SK-N-SH (cell line): ENCODE measurements around the gene ADGRF5. TPM values are rescaled to one million over a fixed set of nuclear protein-coding genes. Genes with fewer than 3 reads are reported as not detected.

Source experiments
- CTCF ChIA-PET: fragments of 300-600, 350-600 bp; formaldehyde crosslinking; extraction: SDS; loops from one replicate; lab custom pipeline; 2021; lab: Yijun Ruan, JAX
- POLR2A ChIA-PET: fragments of 350-600 bp; sonication (Branson Sonifier 250); formaldehyde crosslinking; extraction: SDS; loops from one replicate; lab custom pipeline; 2020; ENCODE audit warnings: antibody characterized with exemption, inconsistent platforms; lab: Yijun Ruan, JAX
- DNase-seq: peaks from one replicate; pipeline ENCODE4 v3.0.0; 2012
- H2AFZ ChIP-seq: fragments of 200-600 bp; sonication (generic); 2 replicates; pipeline ENCODE4 v1.8.1; 2016; ENCODE audit warnings: antibody characterized with exemption, mild to moderate bottlenecking, low read depth
- H3F3A ChIP-seq: fragments of 200-600 bp; sonication (generic); replicated peaks from 2 replicates; pipeline ENCODE3; 2016; ENCODE audit warnings: antibody characterized with exemption, mild to moderate bottlenecking; ENCODE audit not compliant: insufficient read depth
- H3K27ac ChIP-seq, 2 experiments: fragments of 200-500 bp in 1 of 2; fragments of 200-600 bp in 1 of 2; sonication (Bioruptor generic) in 1 of 2; sonication (generic), shearing (Covaris generic) in 1 of 2; 2 replicates each; pipeline versions ENCODE4 v1.5.1 to v1.6.1; 2014 to 2016; ENCODE audit warnings: low read depth in 2 of 2, inconsistent platforms in 1 of 2, low read length in 1 of 2, mild to moderate bottlenecking in 1 of 2, mixed read lengths in 1 of 2
- H3K27me3 ChIP-seq: fragments of 200-600 bp; sonication (generic), shearing (Covaris generic); 2 replicates; pipeline ENCODE4 v1.6.1; 2016; ENCODE audit warnings: mixed run types; ENCODE audit not compliant: insufficient read depth
- H3K36me3 ChIP-seq, 2 experiments: fragments of 200-500 bp in 1 of 2; fragments of 200-600 bp in 1 of 2; sonication (Bioruptor generic) in 1 of 2; sonication (generic) in 1 of 2; replicated peaks in 1 of 2; 2 replicates each; pipeline versions ENCODE3 to v1.5.1; 2014 to 2016; ENCODE audit warnings: low read length in 1 of 2, mild to moderate bottlenecking in 1 of 2; ENCODE audit not compliant: insufficient read depth in 2 of 2, control insufficient read depth in 1 of 2
- H3K4me1 ChIP-seq, 2 experiments: fragments of 200-500 bp in 1 of 2; fragments of 200-600 bp in 1 of 2; sonication (Bioruptor generic) in 1 of 2; sonication (generic), shearing (Covaris generic) in 1 of 2; 2 replicates each; pipeline versions ENCODE4 v1.5.1 to v1.6.1; 2014 to 2016; ENCODE audit warnings: low read depth in 1 of 2, low read length in 1 of 2, mixed run types in 1 of 2; ENCODE audit not compliant: insufficient read depth in 2 of 2, control insufficient read depth in 1 of 2
- H3K4me2 ChIP-seq: fragments of 200-600 bp; sonication (generic), shearing (Covaris generic); 2 replicates; pipeline ENCODE4 v1.6.1; 2017; ENCODE audit warnings: mixed run types
- H3K4me3 ChIP-seq, 2 experiments: fragments of 200-500 bp in 1 of 2; fragments of 200-600 bp in 1 of 2; sonication (Bioruptor generic) in 1 of 2; sonication (generic), shearing (Covaris generic) in 1 of 2; 2 replicates each; pipeline versions ENCODE4 v1.5.1 to v1.8.1; 2014 to 2016; ENCODE audit warnings: low read depth in 2 of 2, inconsistent platforms in 1 of 2, low read length in 1 of 2, mild to moderate bottlenecking in 1 of 2, mixed read lengths in 1 of 2, moderate library complexity in 1 of 2
- H3K79me2 ChIP-seq: fragments of 200-600 bp; sonication (generic); 2 replicates; pipeline ENCODE4 v1.8.1; 2017; ENCODE audit warnings: mild to moderate bottlenecking; ENCODE audit not compliant: insufficient read depth
- H3K9ac ChIP-seq: fragments of 200-600 bp; sonication (generic); 2 replicates; pipeline ENCODE4 v1.6.1; 2017; ENCODE audit warnings: mixed run types
- H3K9me2 ChIP-seq: fragments of 200-600 bp; sonication (generic); 2 replicates; pipeline ENCODE4 v1.6.1; 2017; ENCODE audit warnings: mixed run types
- H3K9me3 ChIP-seq: fragments of 200-600 bp; sonication (generic); 2 replicates; pipeline ENCODE4 v1.6.1; 2017; ENCODE audit warnings: mixed run types, mild to moderate bottlenecking, moderate library complexity
- H4K20me1 ChIP-seq: fragments of 200-600 bp; sonication (generic); 2 replicates; pipeline ENCODE4 v1.6.1; 2017; ENCODE audit warnings: mild to moderate bottlenecking, mixed run types; ENCODE audit not compliant: insufficient read depth
- CHD2 ChIP-seq: fragments of 150-350 bp; IDR thresholded peaks from 2 replicates; pipeline ENCODE4 v1.6.1; 2018; ENCODE audit warnings: low read length; ENCODE audit not compliant: partially characterized antibody
- FOSL2 ChIP-seq: IDR thresholded peaks from 2 replicates; pipeline ENCODE4 v1.4.0; 2012; ENCODE audit warnings: low read depth, mild to moderate bottlenecking, moderate library complexity, borderline replicate concordance
- FOXJ3 ChIP-seq: sonication (generic); formaldehyde crosslinking; IDR thresholded peaks from 2 replicates; pipeline ENCODE4 v1.5.1; 2020; ENCODE audit warnings: mild to moderate bottlenecking, missing genetic modification reagents
- FOXM1 ChIP-seq: IDR thresholded peaks from 2 replicates; pipeline ENCODE4 v1.4.0; 2012; ENCODE audit warnings: low read depth, mild to moderate bottlenecking
- GATA2 ChIP-seq: sonication (generic); formaldehyde crosslinking; IDR thresholded peaks from 2 replicates; pipeline ENCODE4 v1.5.0; 2020; ENCODE audit warnings: mild to moderate bottlenecking, missing genetic modification reagents
- NFIC ChIP-seq: IDR thresholded peaks from 2 replicates; pipeline ENCODE4 v1.4.0; 2012; ENCODE audit warnings: borderline replicate concordance
- RAD21 ChIP-seq: IDR thresholded peaks from 2 replicates; pipeline ENCODE4 v1.6.1; 2012; ENCODE audit warnings: mild to moderate bottlenecking, low read length
- SMC3 ChIP-seq: IDR thresholded peaks from 2 replicates; pipeline ENCODE4 v1.6.1; 2012; ENCODE audit warnings: low read depth, low read length, improper control_type of control experiment
- TEAD4 ChIP-seq: IDR thresholded peaks from 2 replicates; pipeline ENCODE4 v1.4.0; 2012; ENCODE audit warnings: mild to moderate bottlenecking, borderline replicate concordance; ENCODE audit not compliant: insufficient read depth
- ZBTB33 ChIP-seq: IDR thresholded peaks from 2 replicates; pipeline ENCODE4 v1.4.0; 2012; ENCODE audit warnings: low read depth, borderline replicate concordance
- WGBS: methylation state at CpG from one replicate; pipeline ENCODE4 v1.1.6; 2017; ENCODE audit warnings: low lambda C conversion rate; 5-methylcytosine and 5-hydroxymethylcytosine counted together
- polyA plus RNA-seq, 3 experiments: library from polyadenylated mRNA; depleted of rRNA; stranded (reverse); fragments of >200 nt; gene quantifications; 2 replicates each; pipeline ENCODE4 v1.2.3, GENCODE V29; 2012
- TF ChIP-seq, protein P1 (sequence below): IDR thresholded peaks from 2 replicates; pipeline ENCODE4 v1.4.0; 2012; ENCODE audit warnings: low read depth, borderline replicate concordance

Gene ADGRF5
- polyA plus RNA-seq, 1 of the 3 experiments (the other 2 are of a cell fraction): 0.02 TPM

- 0% methylated on average over 1 of the region's 1 CpG for WGBS
- Histone ChIP-seq H3K4me1 (no peaks in the 10 kb centered on the region), H3K4me2 (no peak overlapping the region), H3K9me2 (no peaks in the 10 kb centered on the region), H3K36me3 (no peaks in the 10 kb centered on the region), H3F3A (no peaks in the 10 kb centered on the region), H3K9me3 (no peaks in the 10 kb centered on the region), H4K20me1 (no peaks in the 10 kb centered on the region), H3K4me3 (no peak overlapping the region), H3K27ac (no peak overlapping the region), H3K27me3 (peaks cover 6% of the 10 kb centered on the region; the same call in 1 of the 2 replicates), H3K79me2 (no peaks in the 10 kb centered on the region), H3K9ac (no peak overlapping the region), H2AFZ (no peak overlapping the region)
- ChIA-PET CTCF (no interaction called here), POLR2A (no interaction called here)
- DNase-seq: no peak
- TF ChIP-seq GATA2 (CRISPR knock-in tag) (no peak), NFIC (no peak)
Observed at GRCh38 chr6:46893648-46894047, 28.1 kb downstream of the ADGRF5 start.

DNA sequence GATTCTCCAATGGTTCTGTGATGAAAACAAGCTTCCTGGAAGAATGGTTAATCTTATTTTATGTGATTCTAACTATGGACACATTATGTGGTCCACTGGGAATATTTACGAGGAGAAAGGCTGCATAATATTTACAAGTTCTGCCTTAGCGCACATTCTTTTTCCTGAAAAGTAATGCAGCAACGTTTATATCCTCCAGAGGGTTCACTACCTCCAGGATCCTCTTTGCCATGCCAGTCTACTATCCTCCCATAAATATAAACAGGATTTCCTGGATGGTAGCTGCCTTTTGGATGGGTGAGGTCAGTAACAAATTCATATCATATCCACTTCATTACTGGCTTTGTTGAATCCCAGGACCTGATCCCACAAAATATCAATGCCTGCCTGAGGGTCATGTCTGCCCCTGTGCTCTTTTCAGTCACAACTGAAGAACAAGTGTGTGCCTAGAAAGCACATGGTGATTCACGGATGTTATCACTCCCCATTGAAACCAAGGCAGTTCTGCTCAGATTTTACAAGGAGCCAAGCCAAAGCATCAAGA is 30.4 kb downstream of the ADGRF5 start:
- Histone ChIP-seq H3K36me3 (no peaks in the 10 kb centered on the region), H3K27me3 (peaks cover 4% of the 10 kb centered on the region; the same call in 1 of the 2 replicates), H3K9me2 (no peaks in the 10 kb centered on the region), H3K9me3 (no peaks in the 10 kb centered on the region), H3K79me2 (no peaks in the 10 kb centered on the region), H3K4me3 (no peak overlapping the region), H3K4me2 (no peak overlapping the region), H2AFZ (no peak overlapping the region), H4K20me1 (no peaks in the 10 kb centered on the region), H3K9ac (no peak overlapping the region), H3F3A (no peaks in the 10 kb centered on the region), H3K27ac (no peak overlapping the region), H3K4me1 (no peaks in the 10 kb centered on the region)
- ChIA-PET CTCF (interaction anchor here (1.5 kb wide), 1 partner anchor 10 kb away, joined by 3 read pairs; no protein-coding TSS in a partner anchor), POLR2A (no interaction called here)
- 1% methylated on average over 4 of the region's 4 CpGs for WGBS
- no peak for DNase-seq
- TF ChIP-seq SMC3: no peak
- TF ChIP-seq FOXJ3 (CRISPR knock-in tag): no peak
- TF ChIP-seq FOXM1: no peak
- TF ChIP-seq FOSL2: no peak

- TF ChIP-seq ZBTB33: no peak
- no peak for TF ChIP-seq CHD2
- TF ChIP-seq TEAD4: no peak
- no peak for TF ChIP-seq RAD21
- TF ChIP-seq, protein P1, sequence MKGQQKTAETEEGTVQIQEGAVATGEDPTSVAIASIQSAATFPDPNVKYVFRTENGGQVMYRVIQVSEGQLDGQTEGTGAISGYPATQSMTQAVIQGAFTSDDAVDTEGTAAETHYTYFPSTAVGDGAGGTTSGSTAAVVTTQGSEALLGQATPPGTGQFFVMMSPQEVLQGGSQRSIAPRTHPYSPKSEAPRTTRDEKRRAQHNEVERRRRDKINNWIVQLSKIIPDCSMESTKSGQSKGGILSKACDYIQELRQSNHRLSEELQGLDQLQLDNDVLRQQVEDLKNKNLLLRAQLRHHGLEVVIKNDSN: no peak
- TF ChIP-seq, all 33 proteins: peak for 0
- no peaks in the 10 kb centered on the region for H3K36me3 ChIP-seq
- H3K27ac ChIP-seq: no peak overlapping the region
- no peaks in the 10 kb centered on the region for H3K4me1 ChIP-seq
- H4K20me1 ChIP-seq: no peaks in the 10 kb centered on the region
- H3K4me2 ChIP-seq: no peak overlapping the region
- WGBS: 39% methylated on average over 4 of the region's 4 CpGs
- H3K9me3 ChIP-seq: no peaks in the 10 kb centered on the region
- no peak overlapping the region for H2AFZ ChIP-seq
- no peaks in the 10 kb centered on the region for H3K9me2 ChIP-seq
- DNase-seq: no peak
- ChIA-PET CTCF (no interaction called here), POLR2A (no interaction called here)
- H3K79me2 ChIP-seq: no peaks in the 10 kb centered on the region
- H3F3A ChIP-seq: no peaks in the 10 kb centered on the region
- H3K27me3 ChIP-seq: no peaks in the 10 kb centered on the region; the same call in 1 of the 2 replicates
- no peak overlapping the region for H3K9ac ChIP-seq
- H3K4me3 ChIP-seq: no peak overlapping the region
Observed at GRCh38 chr6:46888578-46888977, 33.2 kb downstream of the ADGRF5 start.
